HG03159 (cell line): ENCODE results near the gene SLC17A4.

Experiments used
- ATAC-seq: cut with Tn5 transposase; IDR thresholded peaks from one replicate; pipeline ENCODE4 v1.9.1; 2021; ENCODE audit warnings: mild to moderate bottlenecking, moderate library complexity; ENCODE audit not compliant: unreplicated experiment

The SLC17A4 gene, protein sequence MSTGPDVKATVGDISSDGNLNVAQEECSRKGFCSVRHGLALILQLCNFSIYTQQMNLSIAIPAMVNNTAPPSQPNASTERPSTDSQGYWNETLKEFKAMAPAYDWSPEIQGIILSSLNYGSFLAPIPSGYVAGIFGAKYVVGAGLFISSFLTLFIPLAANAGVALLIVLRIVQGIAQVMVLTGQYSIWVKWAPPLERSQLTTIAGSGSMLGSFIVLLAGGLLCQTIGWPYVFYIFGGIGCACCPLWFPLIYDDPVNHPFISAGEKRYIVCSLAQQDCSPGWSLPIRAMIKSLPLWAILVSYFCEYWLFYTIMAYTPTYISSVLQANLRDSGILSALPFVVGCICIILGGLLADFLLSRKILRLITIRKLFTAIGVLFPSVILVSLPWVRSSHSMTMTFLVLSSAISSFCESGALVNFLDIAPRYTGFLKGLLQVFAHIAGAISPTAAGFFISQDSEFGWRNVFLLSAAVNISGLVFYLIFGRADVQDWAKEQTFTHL

DNA sequence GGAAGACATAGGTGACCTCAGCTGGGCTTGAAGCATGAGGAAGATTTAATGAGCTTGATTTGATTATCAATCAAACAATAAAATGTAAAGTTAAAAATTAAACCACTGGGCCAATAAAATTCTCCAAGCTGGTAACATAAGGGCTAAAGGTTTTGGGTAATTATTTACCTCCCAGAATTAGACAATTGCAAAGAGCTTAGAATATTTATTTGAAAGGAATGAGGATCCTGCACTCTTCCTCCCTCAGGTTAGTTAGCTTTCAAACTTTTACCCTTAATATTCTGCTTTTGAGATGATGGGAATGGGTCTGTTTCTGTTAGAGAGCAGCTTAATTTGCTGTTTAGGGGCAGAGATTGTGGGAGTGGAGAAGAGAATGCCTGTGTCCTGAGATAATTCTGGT lies at the start of gene SLC17A4:
Gene SLC17A4 (plus strand): TSS at position 208 of the 400 bp plus-strand sequence. CDS start 7,221 bp downstream, outside the sequence.
- no peak for ATAC-seq

DNA sequence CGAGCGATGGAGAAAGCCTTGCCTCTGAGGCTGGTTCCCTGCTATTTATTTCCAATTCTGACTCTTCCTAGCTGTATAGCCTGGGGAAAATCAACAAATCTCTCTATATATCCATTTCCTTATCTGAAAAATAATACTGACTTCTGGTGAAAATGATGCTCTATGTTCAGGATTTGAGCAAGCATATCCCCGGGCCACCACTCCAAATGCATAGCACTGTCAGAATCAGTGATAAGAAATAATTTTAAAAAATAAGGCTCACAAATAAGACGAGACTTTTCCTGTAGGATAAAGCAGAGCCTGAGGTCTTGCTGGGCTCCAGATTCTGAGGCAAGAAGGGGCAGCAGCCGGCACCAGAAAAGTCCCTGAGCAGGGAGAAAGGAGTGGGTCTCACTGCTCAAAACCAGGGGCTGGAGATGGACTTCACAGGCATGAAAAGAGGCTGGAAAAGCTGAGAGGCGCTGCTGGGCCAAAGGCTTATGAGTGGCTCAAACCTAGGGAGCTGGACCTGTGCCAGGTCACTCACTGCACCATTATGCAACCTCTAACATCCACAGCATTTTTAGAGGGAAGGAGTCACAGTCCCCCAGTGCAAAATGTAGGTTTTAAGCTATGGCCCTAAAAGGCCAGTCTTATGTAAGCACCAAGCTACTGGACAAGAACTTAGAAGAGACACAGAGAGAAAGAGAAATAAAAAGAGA lies 48.1 kb upstream of the SLC17A4 start:
- ATAC-seq, result no peak

DNA sequence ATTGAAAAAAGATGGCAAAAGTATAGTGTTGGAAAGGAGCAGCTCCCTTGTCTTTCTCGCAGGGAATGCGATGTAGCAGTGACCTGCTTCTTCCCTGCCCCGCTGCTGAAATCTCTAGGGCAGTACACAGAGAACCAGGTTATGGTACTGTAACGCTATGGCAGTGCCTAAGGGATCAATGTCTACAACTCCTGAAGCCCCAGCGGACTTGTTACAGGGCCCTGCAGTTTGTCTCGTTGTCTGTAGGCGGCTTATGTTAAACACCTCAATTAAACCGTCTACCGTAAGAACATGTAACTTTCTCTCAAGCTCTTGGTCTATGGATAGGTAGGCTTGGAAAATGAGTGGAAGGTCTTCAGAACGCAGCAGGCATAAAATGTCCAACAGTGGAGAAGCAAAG lies 44.8 kb upstream of the SLC17A4 start:
- no peak for ATAC-seq

DNA sequence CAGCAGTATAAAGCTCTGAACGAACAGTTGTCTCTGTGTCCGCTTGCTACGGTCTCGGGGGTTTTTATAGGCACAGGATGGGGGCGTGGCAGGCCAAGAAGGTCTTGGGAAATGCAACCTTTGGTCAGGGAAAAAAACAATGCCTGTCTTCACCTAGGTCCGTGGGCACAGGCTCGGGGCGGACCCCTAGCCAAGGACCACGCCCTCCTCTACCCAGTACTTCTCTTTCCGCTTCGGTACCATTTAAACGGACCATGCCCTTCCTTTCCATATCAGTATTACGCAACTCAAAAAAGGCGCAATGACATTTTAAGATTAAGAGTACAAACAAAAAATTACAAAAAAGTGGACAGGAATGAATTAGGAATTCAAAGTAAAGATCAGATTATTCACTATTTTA lies 44.3 kb upstream of the SLC17A4 start:
- ATAC-seq, result no peak

DNA sequence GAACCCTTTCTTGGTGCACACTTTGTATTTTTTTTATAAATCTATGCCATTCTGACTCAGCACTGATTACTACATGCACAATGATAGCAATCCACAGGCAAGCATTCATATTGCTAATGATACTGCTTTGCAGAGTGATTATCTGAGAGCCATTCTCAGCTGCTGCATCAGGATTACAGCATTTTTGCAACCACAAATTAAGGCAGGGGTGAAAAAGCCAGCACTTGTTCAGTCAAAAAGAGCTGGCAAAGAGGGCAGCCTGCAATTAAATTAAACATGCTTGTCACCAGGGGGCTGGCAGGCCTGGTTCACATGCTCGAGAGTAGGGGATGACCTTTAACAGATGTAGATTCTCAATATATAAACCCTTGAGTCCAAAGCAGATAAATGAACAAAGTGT lies 40.7 kb upstream of the SLC17A4 start:
- ATAC-seq, result no peak

DNA sequence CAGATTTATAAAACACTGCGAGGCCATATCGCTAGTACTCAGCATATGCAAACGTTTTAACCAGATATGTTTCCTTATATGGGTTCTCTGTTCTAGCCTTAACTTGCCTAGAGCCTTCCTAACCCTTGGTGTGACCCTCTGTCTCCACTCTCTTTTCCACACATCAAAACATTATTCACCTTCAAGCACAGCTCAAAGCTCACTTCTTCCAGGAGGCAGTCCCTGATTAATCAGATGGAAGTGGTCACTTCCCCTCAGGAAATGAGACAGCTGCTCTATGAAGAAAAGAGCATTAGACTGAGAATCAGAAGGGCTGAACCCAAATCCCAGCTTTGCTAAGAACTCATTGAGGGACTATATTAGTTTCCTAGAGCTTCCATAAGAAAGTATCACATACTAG lies 39.8 kb upstream of the SLC17A4 start:
- ATAC-seq, result no peak

DNA sequence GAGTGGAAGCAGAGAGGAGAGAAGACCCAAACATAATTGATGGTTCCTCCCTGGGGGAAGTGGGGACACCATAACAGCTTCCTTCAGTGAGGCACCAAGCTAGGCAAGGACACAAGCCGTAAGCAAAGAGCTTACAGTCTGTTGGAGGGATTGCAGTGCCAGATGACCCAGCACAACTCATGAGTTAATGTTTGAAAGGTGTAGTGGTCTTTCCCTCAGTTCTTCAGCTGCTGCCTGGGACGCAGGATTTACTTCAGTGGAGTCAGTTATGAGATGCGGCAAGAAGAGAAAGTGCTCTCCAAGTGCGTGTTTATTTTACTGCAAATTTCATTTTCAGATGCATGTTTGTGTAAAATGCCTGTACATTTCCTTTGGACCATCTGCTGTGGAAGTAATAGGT lies 38.7 kb upstream of the SLC17A4 start:
- no peak for ATAC-seq

DNA sequence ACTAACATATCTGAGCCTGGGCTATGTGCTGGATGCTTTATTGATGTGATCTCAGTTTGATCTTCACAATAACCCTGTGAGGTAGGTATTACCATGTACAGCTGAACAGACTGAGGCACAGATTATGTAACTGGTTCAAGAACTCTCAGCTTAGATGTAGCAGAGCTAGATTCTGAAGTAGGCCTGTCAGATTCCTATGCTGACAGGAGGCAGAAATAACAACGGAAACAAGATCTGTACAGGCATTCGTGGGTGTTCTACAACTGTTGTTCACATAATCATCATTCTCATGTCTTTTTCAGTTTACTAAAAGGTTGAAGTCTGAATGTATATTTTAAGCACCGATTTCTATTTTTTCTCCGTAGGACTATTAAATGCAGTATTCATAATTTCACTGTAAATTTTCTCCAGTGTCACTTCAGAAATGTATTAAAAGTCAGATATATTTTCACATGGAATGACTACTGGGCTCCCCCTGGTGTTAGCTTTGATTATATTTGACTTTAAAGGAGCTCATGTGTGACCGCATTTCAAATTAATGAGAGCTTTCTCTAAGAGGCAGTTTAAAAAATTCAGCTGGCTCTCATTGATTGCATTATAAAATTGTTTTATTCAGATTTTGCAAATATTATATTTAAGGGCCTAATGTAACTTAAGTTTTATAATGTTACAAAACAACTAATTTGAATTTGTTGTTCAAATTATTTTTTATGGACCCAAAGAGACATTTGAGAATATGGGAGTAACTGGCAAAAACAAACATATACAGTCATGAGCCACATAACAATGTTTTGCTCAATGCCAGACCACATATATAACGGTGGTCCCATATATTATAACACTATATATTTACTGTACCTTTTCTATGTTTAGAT lies 36.4 kb upstream of the SLC17A4 start:
- no peak for ATAC-seq

DNA sequence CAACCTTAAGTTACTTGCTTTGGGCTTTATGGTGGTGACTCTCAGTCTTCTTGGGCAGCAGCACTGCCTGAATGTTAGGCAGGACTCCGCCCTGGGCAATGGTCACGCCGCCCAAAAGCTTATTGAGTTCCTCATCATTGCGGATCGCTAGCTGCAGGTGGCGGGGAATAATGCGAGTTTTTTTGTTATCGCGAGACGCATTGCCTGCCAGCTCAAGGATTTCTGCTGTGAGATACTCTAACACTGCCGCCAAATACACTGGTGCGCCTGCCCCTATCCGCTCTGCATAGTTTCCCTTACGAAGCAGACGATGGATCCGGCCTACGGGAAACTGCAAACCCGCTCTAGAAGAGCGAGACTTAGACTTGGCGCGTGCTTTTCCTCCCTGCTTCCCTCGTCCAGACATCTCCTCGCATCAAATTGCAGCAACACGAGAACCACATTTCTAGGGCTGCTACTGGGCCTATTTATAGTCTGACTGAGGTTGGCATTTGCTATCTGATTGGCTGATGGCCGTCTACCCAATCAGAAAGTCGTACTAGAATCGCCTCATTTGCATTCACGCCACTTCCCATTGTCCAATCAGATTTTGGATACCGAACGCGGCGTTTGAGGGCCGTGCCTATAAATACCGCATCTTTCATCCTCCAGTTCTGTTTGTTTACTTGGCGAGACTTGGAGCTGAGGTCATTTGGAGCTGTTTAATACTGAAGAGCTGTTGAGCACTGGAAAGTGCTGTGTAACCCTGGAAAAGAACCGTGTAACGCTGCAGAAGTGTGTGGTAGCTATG lies 28.2 kb upstream of the SLC17A4 start:
- ATAC-seq, result no peak

DNA sequence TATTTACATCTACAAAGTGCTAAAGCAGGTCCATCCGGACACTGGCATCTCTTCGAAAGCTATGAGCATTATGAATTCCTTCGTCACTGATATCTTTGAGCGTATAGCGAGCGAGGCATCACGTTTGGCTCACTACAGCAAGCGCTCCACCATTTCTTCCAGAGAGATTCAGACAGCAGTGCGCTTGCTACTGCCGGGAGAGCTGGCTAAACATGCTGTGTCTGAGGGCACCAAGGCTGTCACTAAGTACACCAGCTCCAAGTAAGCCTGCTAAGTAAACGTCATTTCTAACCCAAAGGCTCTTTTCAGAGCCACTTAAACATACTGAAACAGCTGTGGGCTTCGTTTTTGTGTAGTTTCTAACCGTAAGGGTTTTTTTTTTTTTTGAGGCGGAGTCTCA lies 27.5 kb upstream of the SLC17A4 start:
- no peak for ATAC-seq

DNA sequence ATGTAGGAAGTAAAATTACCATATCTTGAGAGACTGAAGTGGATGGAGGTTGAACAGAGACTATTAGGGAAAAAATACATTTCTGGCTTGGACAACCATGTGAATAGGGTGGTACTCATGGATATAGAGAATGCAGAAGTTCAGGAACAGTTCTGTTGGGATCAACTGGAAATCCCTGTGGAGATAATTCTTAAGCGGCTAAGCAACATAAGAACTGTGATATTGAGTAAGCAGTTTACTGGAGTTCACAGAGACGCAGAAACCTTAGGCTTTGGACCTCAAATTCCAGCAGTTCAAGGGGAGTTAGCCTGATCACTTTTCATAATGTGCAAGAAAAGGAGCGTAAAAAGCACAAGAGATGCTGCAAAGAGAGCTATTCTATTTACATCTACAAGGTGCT lies 23.6 kb upstream of the SLC17A4 start:
- ATAC-seq, result no peak

DNA sequence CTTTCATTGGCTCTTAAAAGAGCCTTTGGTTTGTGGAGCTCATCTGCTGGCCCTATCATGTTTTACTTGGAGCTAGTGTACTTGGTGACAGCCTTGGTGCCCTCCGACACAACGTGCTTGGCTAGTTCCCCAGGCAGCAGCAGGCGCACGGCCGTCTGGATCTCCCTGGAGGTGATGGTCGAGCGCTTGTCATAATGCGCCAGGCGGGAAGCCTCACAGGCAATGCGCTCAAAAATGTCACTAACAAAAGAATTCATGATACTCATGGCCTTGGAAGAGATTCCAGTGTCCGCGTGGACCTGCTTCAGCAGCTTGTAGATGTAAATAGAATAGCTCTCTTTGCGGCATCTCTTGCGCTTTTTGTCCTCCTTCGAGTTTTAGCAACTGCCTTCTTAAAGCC lies 22.8 kb upstream of the SLC17A4 start:
- no peak for ATAC-seq

DNA sequence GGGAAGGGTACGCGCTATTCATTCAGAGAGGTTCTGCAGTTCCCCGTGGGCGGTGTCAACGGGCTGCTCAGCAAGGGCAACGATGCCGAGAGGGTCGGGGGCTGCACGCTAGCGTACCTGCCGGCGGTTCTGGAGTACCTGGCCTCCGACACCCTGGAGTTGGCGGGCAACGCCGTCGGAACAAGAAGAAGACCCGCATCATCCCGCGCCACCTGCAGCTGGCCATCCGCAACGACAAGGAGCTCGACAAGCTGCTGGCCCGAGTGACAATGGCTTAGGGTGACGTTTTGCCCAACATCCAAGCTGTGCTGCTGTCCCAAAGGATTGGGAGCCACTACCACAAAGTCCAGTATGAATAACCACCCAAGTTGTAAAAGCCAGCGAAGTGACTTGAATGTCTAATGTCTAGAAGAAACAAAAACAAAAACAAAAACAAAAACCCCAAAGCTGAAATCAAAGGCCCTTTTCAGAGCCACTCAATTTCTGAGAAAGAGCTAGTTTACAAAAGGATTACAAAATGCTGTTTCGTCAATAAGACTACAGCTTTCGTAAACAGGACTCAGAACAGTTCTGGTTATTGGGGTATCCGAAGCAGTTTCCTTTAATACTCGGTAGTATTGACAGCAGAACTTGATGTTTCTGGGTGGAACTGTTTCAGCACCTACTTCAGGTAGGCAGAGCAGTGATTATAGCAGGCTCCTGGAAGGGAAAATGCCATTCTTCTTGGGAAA lies 21.9 kb upstream of the SLC17A4 start:
- ATAC-seq, result no peak

DNA sequence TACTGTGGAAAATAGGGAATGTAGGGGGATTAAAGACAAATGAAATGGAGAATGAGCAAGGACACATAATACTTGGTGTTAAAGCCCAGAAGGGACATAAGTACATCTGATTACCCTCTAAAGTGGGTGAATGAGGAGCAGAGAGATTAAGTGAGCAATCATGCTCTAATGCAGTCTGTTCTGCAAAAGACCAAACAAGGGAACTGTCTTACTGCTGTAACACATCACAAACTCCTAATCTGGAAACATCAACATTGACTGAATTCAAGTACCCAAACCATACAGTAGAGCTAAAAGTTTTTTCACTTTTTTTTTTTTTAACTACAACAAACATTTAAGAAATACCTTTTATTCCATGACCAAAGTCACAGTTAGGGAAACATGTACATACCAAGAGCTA lies 19.3 kb upstream of the SLC17A4 start:
- no peak for ATAC-seq

DNA sequence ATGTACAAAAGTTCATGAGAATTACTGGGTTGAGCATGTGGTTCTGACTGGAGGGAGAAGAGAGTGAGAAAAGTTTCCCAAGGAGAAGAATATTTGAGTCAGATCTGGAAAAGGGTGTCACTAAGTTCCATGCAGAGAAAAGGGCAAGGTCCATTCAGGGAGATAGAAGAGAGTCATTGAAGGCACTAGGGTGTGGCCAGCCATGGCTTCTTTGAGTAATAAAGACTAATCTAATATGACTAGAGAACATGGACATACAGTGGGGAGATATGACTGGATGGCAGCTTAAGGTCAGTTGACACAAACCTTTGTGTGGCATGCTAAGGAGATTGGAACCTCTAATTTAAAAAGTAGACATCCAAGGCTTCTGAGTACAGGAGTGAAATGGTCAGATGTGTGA lies 10.7 kb upstream of the SLC17A4 start:
- ATAC-seq, result no peak

DNA sequence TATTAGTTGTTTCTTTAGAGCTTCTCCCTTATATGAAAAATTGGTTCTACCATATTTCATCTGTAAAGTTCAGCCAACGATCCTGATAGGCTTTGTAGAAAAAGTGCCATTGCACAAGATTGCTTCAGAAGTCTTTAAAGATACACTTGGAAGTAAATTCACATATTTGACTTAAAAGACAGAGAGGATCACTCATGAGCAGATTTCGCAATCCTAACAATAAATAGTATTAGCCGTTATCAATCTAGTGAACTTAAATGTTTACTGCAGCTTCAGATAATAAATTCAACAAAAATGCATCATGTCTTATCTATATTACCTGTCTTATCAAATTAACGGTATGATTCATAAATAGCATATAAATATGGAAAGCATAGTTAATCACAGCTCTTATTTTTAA lies 8.7 kb upstream of the SLC17A4 start:
- ATAC-seq, result no peak

DNA sequence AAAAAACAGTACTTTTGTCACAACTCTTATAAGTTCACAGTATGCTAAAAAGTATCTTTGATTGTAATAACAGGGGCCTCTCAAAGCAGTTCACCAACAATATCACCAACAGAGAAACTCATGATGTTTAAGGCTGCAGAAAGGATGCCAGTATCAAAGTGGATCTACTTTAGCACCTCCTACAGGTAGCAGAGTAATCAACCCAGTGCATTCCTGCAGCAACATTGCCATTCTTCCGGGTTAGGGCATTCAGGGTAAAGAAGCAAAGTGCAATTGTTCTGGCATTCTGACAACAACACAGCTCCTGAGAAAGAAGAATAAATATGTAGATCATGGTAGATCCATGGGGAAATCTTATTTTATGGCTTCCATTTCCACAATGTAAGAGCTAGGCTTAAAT lies 7.6 kb upstream of the SLC17A4 start:
- ATAC-seq, result no peak

DNA sequence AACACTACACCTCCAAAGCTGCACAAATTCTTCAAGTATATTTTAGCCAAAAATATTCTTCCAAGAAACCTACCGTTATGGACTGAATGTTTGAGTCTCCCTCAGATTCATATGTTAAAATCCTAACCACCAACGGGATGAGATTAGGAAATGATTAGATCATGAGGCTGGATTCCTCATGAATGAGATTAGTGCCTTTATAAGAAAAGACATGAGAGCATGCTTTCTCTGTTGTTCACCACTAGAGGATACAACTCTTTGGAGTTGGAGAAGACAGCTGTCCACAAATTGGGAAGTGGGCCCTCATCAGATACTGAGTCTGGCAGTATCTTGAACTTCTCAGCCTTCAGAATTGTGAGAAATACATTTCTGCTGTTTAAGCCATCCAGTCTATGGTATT lies 7.1 kb upstream of the SLC17A4 start:
- no peak for ATAC-seq

DNA sequence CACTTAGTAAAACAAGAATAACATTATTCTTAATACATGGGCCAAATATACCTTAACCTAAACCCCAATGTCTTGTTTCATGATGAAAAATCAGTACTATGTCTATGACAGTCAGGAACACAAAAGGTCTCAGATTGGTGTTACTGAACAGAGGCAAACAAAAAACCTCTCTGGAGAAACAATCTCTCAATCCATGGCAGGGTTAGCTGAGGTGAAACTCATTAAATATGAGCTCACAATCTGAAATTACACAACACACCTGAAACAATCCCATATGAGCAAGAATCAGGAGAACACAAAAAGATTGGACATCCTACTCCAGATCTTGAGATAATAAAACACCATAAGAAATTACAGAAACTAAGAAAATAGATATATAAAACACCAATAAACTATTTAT lies 6.5 kb upstream of the SLC17A4 start:
- no peak for ATAC-seq
